DND-41 (cell line): ENCODE results near the gene RASGRP1.

Experiments used
- ATAC-seq: fragments of 200-7000 bp; cut with Tn5 transposase; 3 replicates; pipeline ENCODE4 v1.9.1; 2021; ENCODE audit warnings: low read depth; ENCODE audit not compliant: insufficient read depth
- DNase-seq: peaks from one replicate; pipeline ENCODE4 v3.0.0-alpha.2; 2020
- H2AFZ ChIP-seq: 2 replicates; pipeline ENCODE4 v1.6.0; 2012; ENCODE audit warnings: low read depth, low read length
- H3K27ac ChIP-seq: 2 replicates; pipeline ENCODE4 v1.5.1; 2012; ENCODE audit warnings: low read length, inconsistent platforms
- H3K27me3 ChIP-seq: fragments of 200-600 bp; sonication (generic); 2 replicates; pipeline ENCODE4 v1.6.0; 2012; ENCODE audit warnings: low read length, mild to moderate bottlenecking, inconsistent platforms; ENCODE audit not compliant: insufficient read depth, poor library complexity
- H3K36me3 ChIP-seq: 2 replicates; pipeline ENCODE4 v1.5.1; 2012; ENCODE audit warnings: low read length, inconsistent platforms; ENCODE audit not compliant: insufficient read depth
- H3K4me1 ChIP-seq: 2 replicates; pipeline ENCODE4 v1.5.1; 2012; ENCODE audit warnings: mild to moderate bottlenecking, low read length; ENCODE audit not compliant: insufficient read depth
- H3K4me2 ChIP-seq: 2 replicates; pipeline ENCODE4 v1.6.0; 2012; ENCODE audit warnings: mild to moderate bottlenecking, moderate library complexity, low read length, inconsistent platforms; ENCODE audit not compliant: insufficient read depth
- H3K4me3 ChIP-seq, 2 experiments: fragments of 200-600 bp in 1 of 2; shearing (Covaris generic) in 1 of 2; 2 replicates each; pipeline ENCODE4 v1.5.1; 2012 to 2016; ENCODE audit warnings: inconsistent platforms in 2 of 2, low read length in 2 of 2, mild to moderate bottlenecking in 2 of 2, low read depth in 1 of 2, moderate library complexity in 1 of 2
- H3K79me2 ChIP-seq: 2 replicates; pipeline ENCODE4 v1.6.0; 2012; ENCODE audit warnings: low read length, inconsistent platforms; ENCODE audit not compliant: insufficient read depth
- H3K9ac ChIP-seq: 2 replicates; pipeline ENCODE4 v1.6.0; 2012; ENCODE audit warnings: low read depth, mild to moderate bottlenecking, inconsistent platforms, low read length, moderate library complexity
- H3K9me3 ChIP-seq: 2 replicates; pipeline ENCODE4 v1.5.1; 2012; ENCODE audit warnings: low read length, moderate library complexity, mild to moderate bottlenecking, inconsistent platforms; ENCODE audit not compliant: insufficient read depth, severe bottlenecking
- H4K20me1 ChIP-seq: 2 replicates; pipeline ENCODE4 v1.6.0; 2012; ENCODE audit warnings: low read length; ENCODE audit not compliant: insufficient read depth
- CTCF ChIP-seq: IDR thresholded peaks from 2 replicates; pipeline ENCODE4 v1.5.1; 2012; ENCODE audit warnings: borderline replicate concordance, low read length, moderate library complexity, mild to moderate bottlenecking; ENCODE audit not compliant: poor library complexity, severe bottlenecking; ENCODE audit errors: extremely low read depth
- EZH2 ChIP-seq: IDR thresholded peaks from 3 replicates; pipeline ENCODE4 v1.6.1; 2012; ENCODE audit warnings: borderline replicate concordance, low read depth, mild to moderate bottlenecking, moderate library complexity, low read length, inconsistent platforms; ENCODE audit not compliant: severe bottlenecking

RASGRP1 gene

GRCh38 chr15:38534691-38535090 is 29.9 kb downstream of the RASGRP1 start:
- H3K27me3 ChIP-seq, result no peaks in the 10 kb centered on the region
- H4K20me1 ChIP-seq, result no peaks in the 10 kb centered on the region
- H3K79me2 ChIP-seq, result no peaks in the 10 kb centered on the region
- H3K27ac ChIP-seq, result no peak overlapping the region
- TF ChIP-seq EZH2 (no peak), CTCF (no peak)
- H3K4me3 ChIP-seq, result no peak overlapping the region
- no peaks in the 10 kb centered on the region for H3K36me3 ChIP-seq
- no peaks in the 10 kb centered on the region for H3K9me3 ChIP-seq
- DNase-seq (no peak), ATAC-seq (no peak)
- H3K4me1 ChIP-seq, result no peaks in the 10 kb centered on the region
- no peak overlapping the region for H3K4me2 ChIP-seq
- no peak overlapping the region for H3K9ac ChIP-seq
- H2AFZ ChIP-seq, result no peak overlapping the region

GRCh38 chr15:38533926-38534325 is 30.7 kb downstream of the RASGRP1 start:
- no peaks in the 10 kb centered on the region for H3K27me3 ChIP-seq
- H3K79me2 ChIP-seq, result no peaks in the 10 kb centered on the region
- H3K27ac ChIP-seq, result no peak overlapping the region
- no peak for TF ChIP-seq EZH2
- no peak for TF ChIP-seq CTCF
- no peaks in the 10 kb centered on the region for H4K20me1 ChIP-seq
- no peak for ATAC-seq
- H3K9ac ChIP-seq, result no peak overlapping the region
- no peaks in the 10 kb centered on the region for H3K36me3 ChIP-seq
- H3K4me2 ChIP-seq, result no peak overlapping the region
- DNase-seq, result no peak
- no peaks in the 10 kb centered on the region for H3K4me1 ChIP-seq
- no peak overlapping the region for H3K4me3 ChIP-seq
- H3K9me3 ChIP-seq, result no peaks in the 10 kb centered on the region
- no peak overlapping the region for H2AFZ ChIP-seq

- H3K79me2 ChIP-seq, result no peaks in the 10 kb centered on the region
- H3K4me1 ChIP-seq, result no peaks in the 10 kb centered on the region
- no peak for DNase-seq
- H3K36me3 ChIP-seq, result no peaks in the 10 kb centered on the region
- H3K9ac ChIP-seq, result no peak overlapping the region
- no peaks in the 10 kb centered on the region for H3K9me3 ChIP-seq
- no peak overlapping the region for H3K4me2 ChIP-seq
- no peak overlapping the region for H2AFZ ChIP-seq
- no peak overlapping the region for H3K27ac ChIP-seq
- no peaks in the 10 kb centered on the region for H4K20me1 ChIP-seq
- no peak for TF ChIP-seq CTCF
- no peak for TF ChIP-seq EZH2
- no peaks in the 10 kb centered on the region for H3K27me3 ChIP-seq
- ATAC-seq, result no peak
- no peak overlapping the region for H3K4me3 ChIP-seq
These were observed 31.1 kb downstream of the RASGRP1 start for GRCh38 chr15:38533416-38533915.

GRCh38 chr15:38532728-38533127 is 31.9 kb downstream of the RASGRP1 start:
- Histone ChIP-seq H3K27me3 (no peaks in the 10 kb centered on the region), H3K79me2 (no peaks in the 10 kb centered on the region), H3K4me2 (no peak overlapping the region), H3K9me3 (no peaks in the 10 kb centered on the region), H3K4me3 (no peak overlapping the region), H3K4me1 (no peaks in the 10 kb centered on the region), H2AFZ (no peak overlapping the region), H4K20me1 (no peaks in the 10 kb centered on the region), H3K9ac (no peak overlapping the region), H3K36me3 (no peaks in the 10 kb centered on the region), H3K27ac (no peak overlapping the region)
- ATAC-seq (no peak), DNase-seq (no peak)
- TF ChIP-seq EZH2 (no peak), CTCF (no peak)
